HepG2 (cell line): ENCODE data around the gene VAC14. TPM values are rescaled to one million over a fixed set of nuclear protein-coding genes. Genes with fewer than 3 reads are reported as not detected.
A peak's percentile ranks its signal among the peaks of the same experiment; 100 is the strongest.

Source experiments
- DZIP1 ChIP-seq: sonication (generic); formaldehyde crosslinking; IDR thresholded peaks from 2 replicates; pipeline ENCODE4 v1.5.0; 2020; ENCODE audit warnings: mild to moderate bottlenecking, missing genetic modification reagents
- FOXJ3 ChIP-seq: sonication (generic); formaldehyde crosslinking; IDR thresholded peaks from 2 replicates; pipeline ENCODE4 v1.4.0; 2020; ENCODE audit warnings: missing genetic modification reagents, mild to moderate bottlenecking, borderline replicate concordance
- GATAD2A ChIP-seq: IDR thresholded peaks from 2 replicates; pipeline ENCODE4 v1.6.1; 2016
- GLI4 ChIP-seq: sonication (generic); formaldehyde crosslinking; IDR thresholded peaks from 2 replicates; pipeline ENCODE4 v1.5.1; 2020; ENCODE audit warnings: missing genetic modification reagents, mild to moderate bottlenecking, moderate library complexity, borderline replicate concordance
- GPBP1L1 ChIP-seq: sonication (generic); formaldehyde crosslinking; IDR thresholded peaks from 2 replicates; pipeline ENCODE4 v1.5.0; 2020; ENCODE audit warnings: mild to moderate bottlenecking, missing genetic modification reagents
- MXI1 ChIP-seq: IDR thresholded peaks from 3 replicates; pipeline ENCODE4 v1.6.1; 2012; ENCODE audit warnings: low read depth, low read length, inconsistent platforms, borderline replicate concordance
- NFIB ChIP-seq: sonication (generic); formaldehyde crosslinking; IDR thresholded peaks from 2 replicates; pipeline ENCODE4 v1.9.0; 2021; ENCODE audit warnings: missing genetic modification reagents, mild to moderate bottlenecking, borderline replicate concordance
- PHF21A ChIP-seq: sonication (generic); formaldehyde crosslinking; IDR thresholded peaks from 2 replicates; pipeline ENCODE4 v1.5.0; 2020; ENCODE audit warnings: mild to moderate bottlenecking, missing genetic modification reagents
- PRPF4 ChIP-seq: fragments of 200-400 bp; formaldehyde crosslinking; IDR thresholded peaks from 2 replicates; pipeline ENCODE4 v1.6.1; 2016; ENCODE audit warnings: low read length, low read depth; ENCODE audit not compliant: poor library complexity, severe bottlenecking
- RBFOX2 ChIP-seq: fragments of 200-400 bp; formaldehyde crosslinking; IDR thresholded peaks from 2 replicates; pipeline ENCODE4 v1.6.1; 2017; ENCODE audit warnings: low read depth, mild to moderate bottlenecking, low read length
- SMAD3 ChIP-seq: sonication (generic); formaldehyde crosslinking; IDR thresholded peaks from 2 replicates; pipeline ENCODE4 v1.4.0; 2020; ENCODE audit warnings: missing genetic modification reagents
- SOX5 ChIP-seq: IDR thresholded peaks from 2 replicates; pipeline ENCODE4 v1.6.1; 2016; ENCODE audit warnings: borderline replicate concordance
- WIZ ChIP-seq: sonication (generic); formaldehyde crosslinking; IDR thresholded peaks from 2 replicates; pipeline ENCODE4 v1.5.1; 2020; ENCODE audit warnings: mild to moderate bottlenecking, missing genetic modification reagents
- ZFP41 ChIP-seq: sonication (generic); formaldehyde crosslinking; IDR thresholded peaks from 2 replicates; pipeline ENCODE4 v1.4.0; 2020; ENCODE audit warnings: mild to moderate bottlenecking, missing genetic modification reagents, borderline replicate concordance
- ZNF350 ChIP-seq: sonication (generic); formaldehyde crosslinking; IDR thresholded peaks from 2 replicates; pipeline ENCODE4 v1.4.0; 2020; ENCODE audit warnings: mild to moderate bottlenecking, low read depth, missing genetic modification reagents, borderline replicate concordance
- ZNF652 ChIP-seq: IDR thresholded peaks from 2 replicates; pipeline ENCODE4 v1.6.1; 2016; ENCODE audit warnings: low read depth, borderline replicate concordance
- polyA plus RNA-seq, 8 experiments: library from polyadenylated mRNA; depleted of rRNA in 3 of 8; stranded (reverse) in 7 of 8; unstranded in 1 of 8; fragments of >200 nt; fragmentation: Illumina TruSeq in 4 of 8; extraction: Trizol in 4 of 8; gene quantifications; 2 replicates each; pipeline versions ENCODE4 v1.2.1 to v1.2.3, GENCODE V29; 2011 to 2016; ENCODE audit warnings: low read depth in 4 of 8, missing spikeins in 1 of 8, mixed read lengths in 1 of 8; ENCODE audit not compliant: insufficient read depth in 1 of 8
- total RNA-seq, 5 experiments: library from RNA; depleted of rRNA; stranded (reverse); fragments of >200 nt; fragmentation: Illumina TruSeq; extraction: Trizol; gene quantifications; 2 replicates each; pipeline ENCODE4 v1.2.3, GENCODE V29; 2016; ENCODE audit warnings: low read depth in 1 of 5
- TF ChIP-seq, protein P1 (sequence below): sonication (generic); formaldehyde crosslinking; conservative IDR thresholded peaks from 2 replicates; pipeline ENCODE4 v1.4.0; 2020; ENCODE audit warnings: missing genetic modification reagents
- TF ChIP-seq, protein P2 (sequence below): sonication (generic); formaldehyde crosslinking; IDR thresholded peaks from 2 replicates; pipeline ENCODE4 v1.4.0; 2020; ENCODE audit warnings: missing genetic modification reagents
- TF ChIP-seq, protein P3 (sequence below): sonication (generic); formaldehyde crosslinking; IDR thresholded peaks from 2 replicates; pipeline ENCODE4 v1.8.0; 2022; ENCODE audit warnings: missing genetic modification reagents, mild to moderate bottlenecking, borderline replicate concordance

The VAC14 gene
- total and polyA plus RNA-seq, 2 of the 13 experiments (the other 11 are each of a cell fraction or from before 2014, with no cell fraction given) = 23.5 to 24.6 TPM

- 0 out of 2 replicates have a peak, but pooled peaks have one; percentile 16 for TF ChIP-seq FOXJ3 (CRISPR knock-in tag)
- TF ChIP-seq ZNF652 (CRISPR knock-in tag) = no peak
- peak; percentile 46; the same call in 1 of the 2 replicates for TF ChIP-seq PHF21A (CRISPR knock-in tag)
- TF ChIP-seq NFIB (CRISPR knock-in tag) = no peak
- peak; percentile 74; the same call in 1 of the 2 replicates for TF ChIP-seq WIZ
- peak; percentile 58; the same call in 1 of the 2 replicates for TF ChIP-seq RBFOX2
- TF ChIP-seq SMAD3 (CRISPR knock-in tag) = no peak
- TF ChIP-seq DZIP1 (CRISPR knock-in tag) = 0 out of 2 replicates have a peak, but pooled peaks have one; percentile 59
- TF ChIP-seq ZFP41 (CRISPR knock-in tag) = peak; percentile 91; the same call in 1 of the 2 replicates
- peak; percentile 67; the same call in 1 of the 3 replicates for TF ChIP-seq MXI1
- TF ChIP-seq GPBP1L1 (CRISPR knock-in tag) = no peak
- TF ChIP-seq PRPF4 = no peak
- TF ChIP-seq GATAD2A (CRISPR knock-in tag) = peak; percentile 55; the same call in 1 of the 2 replicates
- peak; percentile 90; the same call in 1 of the 2 replicates for TF ChIP-seq ZNF350 (CRISPR knock-in tag)
- TF ChIP-seq, protein P1, sequence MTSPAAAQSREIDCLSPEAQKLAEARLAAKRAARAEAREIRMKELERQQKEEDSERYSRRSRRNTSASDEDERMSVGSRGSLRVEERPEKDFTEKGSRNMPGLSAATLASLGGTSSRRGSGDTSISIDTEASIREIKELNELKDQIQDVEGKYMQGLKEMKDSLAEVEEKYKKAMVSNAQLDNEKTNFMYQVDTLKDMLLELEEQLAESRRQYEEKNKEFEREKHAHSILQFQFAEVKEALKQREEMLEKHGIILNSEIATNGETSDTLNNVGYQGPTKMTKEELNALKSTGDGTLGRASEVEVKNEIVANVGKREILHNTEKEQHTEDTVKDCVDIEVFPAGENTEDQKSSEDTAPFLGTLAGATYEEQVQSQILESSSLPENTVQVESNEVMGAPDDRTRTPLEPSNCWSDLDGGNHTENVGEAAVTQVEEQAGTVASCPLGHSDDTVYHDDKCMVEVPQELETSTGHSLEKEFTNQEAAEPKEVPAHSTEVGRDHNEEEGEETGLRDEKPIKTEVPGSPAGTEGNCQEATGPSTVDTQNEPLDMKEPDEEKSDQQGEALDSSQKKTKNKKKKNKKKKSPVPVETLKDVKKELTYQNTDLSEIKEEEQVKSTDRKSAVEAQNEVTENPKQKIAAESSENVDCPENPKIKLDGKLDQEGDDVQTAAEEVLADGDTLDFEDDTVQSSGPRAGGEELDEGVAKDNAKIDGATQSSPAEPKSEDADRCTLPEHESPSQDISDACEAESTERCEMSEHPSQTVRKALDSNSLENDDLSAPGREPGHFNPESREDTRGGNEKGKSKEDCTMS = no peak
- TF ChIP-seq, protein P2, sequence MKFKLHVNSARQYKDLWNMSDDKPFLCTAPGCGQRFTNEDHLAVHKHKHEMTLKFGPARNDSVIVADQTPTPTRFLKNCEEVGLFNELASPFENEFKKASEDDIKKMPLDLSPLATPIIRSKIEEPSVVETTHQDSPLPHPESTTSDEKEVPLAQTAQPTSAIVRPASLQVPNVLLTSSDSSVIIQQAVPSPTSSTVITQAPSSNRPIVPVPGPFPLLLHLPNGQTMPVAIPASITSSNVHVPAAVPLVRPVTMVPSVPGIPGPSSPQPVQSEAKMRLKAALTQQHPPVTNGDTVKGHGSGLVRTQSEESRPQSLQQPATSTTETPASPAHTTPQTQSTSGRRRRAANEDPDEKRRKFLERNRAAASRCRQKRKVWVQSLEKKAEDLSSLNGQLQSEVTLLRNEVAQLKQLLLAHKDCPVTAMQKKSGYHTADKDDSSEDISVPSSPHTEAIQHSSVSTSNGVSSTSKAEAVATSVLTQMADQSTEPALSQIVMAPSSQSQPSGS (CRISPR knock-in tag) = no peak
- no peak for TF ChIP-seq SOX5 (CRISPR knock-in tag)
- TF ChIP-seq, protein P3, sequence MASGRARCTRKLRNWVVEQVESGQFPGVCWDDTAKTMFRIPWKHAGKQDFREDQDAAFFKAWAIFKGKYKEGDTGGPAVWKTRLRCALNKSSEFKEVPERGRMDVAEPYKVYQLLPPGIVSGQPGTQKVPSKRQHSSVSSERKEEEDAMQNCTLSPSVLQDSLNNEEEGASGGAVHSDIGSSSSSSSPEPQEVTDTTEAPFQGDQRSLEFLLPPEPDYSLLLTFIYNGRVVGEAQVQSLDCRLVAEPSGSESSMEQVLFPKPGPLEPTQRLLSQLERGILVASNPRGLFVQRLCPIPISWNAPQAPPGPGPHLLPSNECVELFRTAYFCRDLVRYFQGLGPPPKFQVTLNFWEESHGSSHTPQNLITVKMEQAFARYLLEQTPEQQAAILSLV (CRISPR knock-in tag) = peak; percentile 94
- TF ChIP-seq GLI4 = peak; percentile 91; the same call in 1 of the 2 replicates
Measured at GRCh38 chr16:70656712-70657263, 144.2 kb downstream of the VAC14 start (continued).
